Stimulated activated CD4-positive, alpha-beta T cell treated with anti-CD3 and anti-CD28 coated beads, TNF-alpha, amount 100 ng/mL, for 24 hours (primary cell): ENCODE data around the gene ST6GALNAC5.

Experiments
- DNase-seq, 3 experiments: peaks; one replicate each; pipeline ENCODE4 v3.0.0-alpha.2; 2020; ENCODE audit warnings: low read depth in 3 of 3

The ST6GALNAC5 gene

DNA sequence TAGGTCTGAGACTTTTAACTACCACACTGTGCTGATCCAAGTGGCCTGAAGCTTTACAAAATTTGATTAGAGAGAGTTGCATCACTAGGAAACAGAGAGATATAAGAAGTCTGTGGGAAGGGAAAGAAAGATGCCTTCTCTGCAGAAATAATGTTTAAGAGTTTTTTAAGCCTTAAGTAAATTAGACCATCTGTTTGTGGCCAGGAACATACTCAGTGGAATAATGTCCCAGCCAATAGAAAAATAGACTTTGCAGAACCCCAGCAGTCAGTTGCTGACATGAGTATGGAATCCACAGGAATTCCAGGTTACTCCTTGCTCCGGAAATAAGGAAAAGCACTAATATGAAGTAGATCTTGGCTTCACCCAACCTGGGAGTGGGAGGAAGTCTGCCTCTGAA lies 144.8 kb downstream of the ST6GALNAC5 start:
- DNase-seq, result no peak

DNA sequence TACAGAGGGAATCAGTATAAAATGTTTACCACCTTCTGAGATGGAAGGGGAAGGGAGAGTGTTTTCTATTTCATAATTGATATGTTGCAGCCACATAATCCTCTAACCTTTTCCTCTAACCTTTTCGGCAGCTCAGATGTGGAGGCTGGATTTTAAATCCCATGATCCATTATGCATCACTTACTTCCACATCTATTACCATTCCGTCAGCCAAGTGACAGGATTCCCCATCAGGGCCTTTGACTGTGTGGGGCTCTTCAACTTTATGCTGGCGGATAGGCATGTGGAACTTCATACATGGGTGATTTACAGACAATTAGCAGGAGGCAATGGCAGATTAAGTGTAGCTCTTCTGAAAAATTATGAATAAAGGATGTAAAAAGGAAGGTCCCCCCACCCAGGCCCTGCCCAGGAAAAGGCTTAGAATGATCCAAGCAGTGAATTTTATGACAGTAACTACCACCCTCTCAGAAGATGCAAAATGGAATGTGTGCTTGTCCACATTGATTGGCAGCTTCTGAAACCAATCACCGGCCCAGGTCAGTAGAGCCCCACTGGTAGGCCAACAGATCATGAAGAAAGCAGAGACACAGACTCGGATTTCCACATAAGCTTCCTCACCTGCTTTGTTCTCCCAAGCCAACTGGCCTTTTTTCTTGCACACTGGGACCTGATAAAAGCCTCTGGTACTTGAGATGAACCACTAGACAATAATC lies 147.0 kb downstream of the ST6GALNAC5 start:
- no peak for DNase-seq

DNA sequence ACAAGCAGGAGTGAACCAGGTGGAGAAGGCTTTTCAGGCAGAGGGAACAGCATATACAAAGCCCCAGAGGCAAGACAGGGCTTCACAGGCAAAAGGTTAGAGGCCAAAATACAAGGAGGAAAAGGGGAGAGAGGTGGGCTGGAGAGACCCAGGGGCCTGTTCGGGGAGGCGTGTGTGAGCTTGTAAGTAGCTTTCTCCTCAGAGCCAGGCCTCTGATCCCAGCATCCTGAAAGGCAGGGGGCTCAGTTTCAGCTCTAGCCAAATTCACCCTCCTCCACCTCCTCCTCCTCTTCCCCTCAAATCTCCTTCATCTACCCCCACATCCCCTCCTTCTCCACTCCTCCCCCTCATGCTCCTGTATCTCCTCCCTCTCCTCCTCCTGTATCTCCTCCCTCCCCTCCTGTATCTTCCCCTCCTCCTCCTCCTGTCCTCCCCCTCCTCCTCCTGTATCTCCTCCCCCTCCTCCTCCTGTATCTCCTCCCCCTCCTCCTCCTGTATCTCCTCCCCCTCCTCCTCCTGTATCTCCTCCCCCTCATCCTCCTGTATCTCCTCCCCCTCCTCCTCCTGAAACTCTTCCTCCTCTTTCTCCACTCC lies 148.6 kb downstream of the ST6GALNAC5 start:
- no peak for DNase-seq

DNA sequence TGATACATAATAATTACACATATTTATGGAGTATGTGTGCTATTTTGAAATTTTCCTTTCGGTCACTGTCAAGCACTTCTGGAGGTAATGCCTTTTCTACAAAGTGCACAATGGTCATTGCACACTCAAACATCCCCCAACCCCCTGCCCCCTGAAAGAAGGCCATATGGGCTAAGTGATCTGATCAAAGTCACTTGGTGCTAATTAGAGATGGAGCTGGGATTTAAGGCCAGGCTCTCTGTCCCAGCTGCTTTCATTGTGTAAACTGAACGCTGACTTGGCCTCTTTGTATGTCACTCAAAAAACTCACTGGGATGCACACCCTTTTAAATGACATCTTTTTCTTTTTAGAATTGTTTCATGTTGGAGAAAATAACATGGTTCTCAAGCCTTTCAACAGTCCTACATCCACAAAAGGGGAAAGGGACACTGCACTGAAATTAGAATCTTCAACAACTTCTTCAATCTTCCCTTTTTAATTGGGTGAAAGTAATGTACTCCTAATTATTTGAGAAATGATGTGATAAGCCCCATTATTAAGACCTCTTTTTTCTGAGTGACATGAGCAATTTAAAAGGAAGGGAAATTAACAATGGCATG lies 149.2 kb downstream of the ST6GALNAC5 start:
- no peak for DNase-seq

DNA sequence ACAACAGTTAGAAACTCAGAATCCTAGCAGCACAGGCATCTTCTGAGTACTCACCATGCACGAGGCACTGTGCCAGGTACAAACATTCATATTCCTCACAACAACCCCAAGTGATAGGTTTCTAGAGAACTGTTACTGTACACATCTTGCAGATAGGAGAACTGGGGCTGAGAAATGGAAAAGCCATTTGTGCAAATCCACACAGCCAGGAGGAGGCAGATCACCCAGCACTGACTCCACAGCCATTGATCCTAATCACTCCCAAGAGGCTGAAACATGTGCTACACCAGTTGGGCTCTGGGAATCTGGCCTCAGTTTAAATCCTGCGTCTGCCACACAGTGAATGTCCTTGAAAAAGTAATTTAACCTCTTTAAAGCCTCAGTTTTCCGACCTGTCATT lies 151.0 kb downstream of the ST6GALNAC5 start:
- no peak for DNase-seq

DNA sequence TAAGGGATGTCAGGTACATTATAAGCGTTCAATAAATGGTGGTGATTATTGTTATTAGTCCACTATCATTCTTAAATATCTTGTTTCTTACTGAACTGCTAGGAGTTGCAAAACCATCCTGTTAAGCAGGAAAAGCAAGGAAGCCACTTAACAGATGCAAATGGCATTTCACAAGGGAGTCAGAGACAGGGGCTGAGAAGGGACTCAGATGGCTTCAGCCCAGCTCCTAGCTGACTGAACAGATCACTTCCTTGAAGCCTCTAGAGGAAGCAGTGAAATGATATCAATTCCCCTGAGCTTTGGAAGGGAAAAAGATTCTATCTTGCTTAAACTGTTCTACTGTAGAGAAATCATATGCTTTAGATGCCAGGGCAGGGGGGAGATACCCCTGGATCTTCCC lies 151.5 kb downstream of the ST6GALNAC5 start:
- no peak for DNase-seq

DNA sequence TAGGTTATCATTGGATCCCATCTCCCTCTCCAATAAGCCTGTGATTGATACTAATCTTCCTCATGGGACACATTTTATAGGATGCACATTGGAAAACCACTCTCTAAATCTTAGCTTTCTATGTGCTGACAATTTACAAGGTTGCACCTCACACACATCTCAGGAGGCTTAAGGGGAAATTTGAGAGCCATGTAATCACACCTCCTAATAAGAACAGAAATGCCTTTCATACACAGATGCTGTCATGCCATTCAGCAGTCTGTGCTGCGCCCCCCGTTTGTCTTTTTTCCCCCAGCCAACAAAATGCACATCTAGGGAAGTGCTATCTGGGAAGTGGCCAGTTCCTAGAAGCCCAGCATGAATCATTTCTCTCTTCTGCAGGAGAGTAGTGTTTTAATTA lies 154.5 kb downstream of the ST6GALNAC5 start:
- no peak for DNase-seq

DNA sequence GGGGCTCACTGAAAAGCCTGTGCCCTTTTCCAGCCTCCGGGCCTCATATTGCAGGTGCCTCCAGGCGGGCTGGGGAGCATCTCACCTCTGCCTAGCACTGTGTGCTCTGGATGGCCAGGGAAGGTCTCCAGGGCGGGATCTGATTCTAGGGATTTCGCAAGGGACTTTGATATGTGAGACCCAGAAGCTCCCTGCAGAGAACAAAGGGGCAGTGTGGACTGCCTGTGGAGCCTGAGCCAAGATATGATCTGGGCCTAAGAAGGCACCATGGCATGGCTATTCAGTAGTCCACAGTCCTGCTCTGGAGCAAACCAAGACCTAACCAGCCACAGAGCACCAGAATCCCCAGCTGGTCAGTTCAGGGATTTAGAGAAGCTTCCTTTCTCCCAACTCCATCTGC lies 157.2 kb downstream of the ST6GALNAC5 start:
- DNase-seq, result no peak

DNA sequence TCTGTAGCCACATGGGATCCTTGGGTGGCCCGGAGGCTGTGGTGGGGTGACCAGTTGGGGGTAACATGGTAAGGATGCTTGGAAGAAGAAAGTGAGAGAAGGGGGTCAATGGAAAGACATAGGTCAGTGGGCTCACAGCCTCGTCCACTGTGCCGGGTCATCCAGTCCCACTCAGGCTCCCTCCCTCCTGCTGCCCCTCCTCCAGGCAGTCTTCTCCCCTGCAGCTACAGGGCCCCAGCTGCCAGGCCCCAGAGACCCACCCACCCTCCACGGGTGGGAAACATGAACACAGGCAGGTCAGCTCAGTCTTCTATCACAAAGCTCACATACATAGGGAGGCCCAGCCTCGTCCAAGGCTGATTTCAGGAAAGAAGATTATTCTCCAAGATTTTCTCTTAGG lies 158.3 kb downstream of the ST6GALNAC5 start:
- DNase-seq, result no peak

DNA sequence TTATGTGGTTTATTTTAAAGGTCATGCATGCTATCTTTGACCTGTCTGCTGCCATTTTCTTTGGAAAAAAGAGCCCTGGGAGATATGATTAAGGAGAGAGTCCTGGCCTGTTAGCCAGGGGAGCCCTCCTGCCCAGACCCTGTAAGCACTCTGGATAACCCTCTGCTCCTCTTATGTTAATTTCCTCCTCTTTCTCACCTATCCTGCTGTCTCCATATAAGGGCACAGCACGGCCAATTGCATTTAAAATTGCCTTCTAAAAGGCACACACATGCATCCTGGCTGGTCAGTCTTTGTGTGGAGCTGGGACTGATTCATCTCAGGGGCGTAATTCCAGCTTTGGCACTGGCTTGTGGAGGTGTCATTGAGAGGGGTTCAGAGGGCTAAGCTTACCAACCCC lies 158.9 kb downstream of the ST6GALNAC5 start:
- DNase-seq, result no peak

DNA sequence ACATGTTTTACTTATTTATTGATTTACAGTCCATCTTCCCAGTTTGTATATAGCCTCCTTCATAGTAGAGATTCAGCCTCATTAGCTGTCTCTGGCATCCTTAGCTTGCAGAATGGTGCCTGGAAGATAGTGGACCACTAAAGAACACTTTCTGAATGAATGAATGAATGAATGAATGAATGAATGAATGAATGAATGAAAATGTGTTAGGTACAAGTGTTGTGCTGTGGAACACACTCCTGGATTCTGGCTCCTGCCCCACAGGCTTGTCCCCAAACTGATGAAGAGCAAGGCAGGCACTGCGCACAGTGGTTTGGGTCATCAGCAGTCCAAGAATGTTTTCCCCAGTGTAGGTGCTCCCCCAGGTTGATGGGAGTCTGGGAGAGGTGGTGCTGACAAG lies 159.4 kb downstream of the ST6GALNAC5 start:
- no peak for DNase-seq

DNA sequence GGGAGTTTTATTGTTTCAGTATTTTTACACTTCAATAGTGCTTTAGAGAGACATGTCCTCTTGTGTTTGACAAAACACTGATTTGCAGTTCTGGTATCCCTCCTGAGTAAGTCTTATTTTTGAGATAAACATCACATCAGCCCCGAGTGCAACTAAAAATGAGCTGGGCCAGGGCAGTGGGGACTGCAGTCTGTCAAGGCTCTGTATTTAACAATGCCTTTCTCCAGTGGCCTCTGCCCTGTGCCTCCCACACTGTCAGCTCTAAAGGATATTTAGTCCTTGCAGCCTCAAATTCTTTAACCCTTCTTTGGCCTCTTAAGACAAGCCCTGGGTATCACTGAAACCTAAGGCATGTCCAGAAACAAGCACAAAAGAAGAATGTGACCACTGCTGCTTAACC lies 160.6 kb downstream of the ST6GALNAC5 start:
- DNase-seq, result no peak

DNA sequence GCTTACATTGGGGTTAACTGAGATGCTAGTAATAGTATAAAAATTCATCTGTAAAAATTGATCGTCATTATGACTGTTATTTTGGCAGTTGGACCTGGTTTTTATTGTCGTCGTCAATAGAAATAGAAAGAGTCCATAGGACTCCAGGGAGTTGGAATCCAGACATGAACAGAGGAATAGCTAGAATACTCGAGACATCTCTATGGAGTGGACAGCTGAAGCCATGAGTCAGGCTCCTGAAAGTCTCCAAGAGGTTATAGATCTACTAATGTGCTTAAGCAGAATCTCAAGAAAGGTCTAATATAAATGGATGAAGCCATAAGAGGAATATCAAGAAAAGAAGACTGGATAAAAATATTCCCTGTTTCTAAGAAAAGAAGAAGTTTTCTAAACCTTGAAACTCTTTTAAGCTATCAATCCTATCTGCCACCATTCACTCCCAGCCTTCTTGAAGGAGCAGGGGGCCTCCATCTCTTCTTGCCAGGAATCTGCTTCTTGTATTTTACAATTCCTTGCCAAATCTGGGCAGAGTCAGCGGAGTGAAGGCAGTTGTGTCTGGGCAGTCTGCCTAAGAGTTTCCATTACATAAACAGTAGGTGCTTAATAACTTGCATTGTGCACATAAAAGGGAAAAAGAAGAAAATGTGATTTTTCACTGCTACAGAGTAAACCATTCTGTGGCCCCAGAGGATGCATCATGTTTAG lies 163.3 kb downstream of the ST6GALNAC5 start:
- DNase-seq, result no peak

DNA sequence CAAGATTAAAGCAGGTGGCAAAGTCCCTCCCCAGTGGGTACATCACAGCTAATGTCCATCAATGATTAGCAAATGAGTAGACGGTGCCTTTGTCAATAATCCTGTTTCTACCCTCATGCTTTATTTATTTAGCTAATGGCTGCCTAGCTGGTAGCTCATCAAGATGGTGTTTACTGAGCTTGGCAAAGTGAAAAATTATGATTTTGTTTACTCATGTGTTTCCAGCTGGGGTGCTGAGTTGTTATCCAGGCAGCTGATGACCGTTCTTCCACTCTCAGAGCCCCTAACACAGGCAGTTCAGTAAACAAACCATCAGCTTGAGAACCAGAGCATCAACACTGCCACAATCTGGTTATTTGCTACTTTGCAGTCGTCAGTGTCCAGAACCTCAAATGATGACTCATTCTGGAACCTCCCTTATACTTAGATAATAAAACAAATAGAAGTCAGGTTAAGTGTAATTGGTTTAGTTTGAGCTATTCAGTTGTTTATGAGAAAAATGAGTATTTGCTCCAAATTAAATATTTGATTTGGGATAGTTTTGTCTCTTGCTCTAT lies 163.9 kb downstream of the ST6GALNAC5 start:
- no peak for DNase-seq

DNA sequence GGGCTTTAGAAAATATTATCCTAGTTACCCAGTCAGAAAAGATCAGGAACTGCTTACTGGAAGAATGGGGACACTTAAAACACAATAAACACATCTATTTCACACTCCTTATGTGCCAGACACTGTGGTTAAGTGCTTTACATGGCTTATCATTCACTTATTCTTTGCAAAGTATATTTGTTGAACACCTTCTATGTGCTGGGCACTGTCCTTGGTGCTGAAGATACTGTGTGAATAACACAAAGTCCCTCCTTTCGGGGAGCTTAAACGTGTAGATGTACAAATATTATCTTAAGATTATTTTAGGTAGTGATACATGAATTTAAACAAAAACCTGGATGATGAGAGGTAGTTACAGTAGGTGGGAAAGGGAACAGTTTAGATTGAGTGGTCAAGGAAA lies 169.3 kb downstream of the ST6GALNAC5 start:
- DNase-seq, result no peak

DNA sequence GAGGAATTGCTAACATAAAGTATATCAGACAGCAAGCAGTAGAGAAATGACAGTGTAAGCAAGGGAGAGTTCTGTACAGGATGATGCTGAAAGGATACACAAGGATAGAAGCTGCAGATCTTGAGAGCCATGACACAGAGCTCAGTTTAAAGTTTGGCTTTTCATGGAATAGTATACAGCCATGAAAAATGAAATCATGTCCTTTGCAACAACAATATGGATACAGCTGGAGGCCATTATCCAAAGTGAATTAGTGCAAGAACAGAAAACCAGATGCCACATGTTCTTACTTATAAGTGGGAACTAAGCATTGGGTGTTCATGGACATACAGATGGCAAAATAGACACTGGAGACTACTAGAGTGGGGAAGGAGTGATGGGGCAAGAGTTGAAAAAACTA lies 169.8 kb downstream of the ST6GALNAC5 start:
- DNase-seq, result no peak

DNA sequence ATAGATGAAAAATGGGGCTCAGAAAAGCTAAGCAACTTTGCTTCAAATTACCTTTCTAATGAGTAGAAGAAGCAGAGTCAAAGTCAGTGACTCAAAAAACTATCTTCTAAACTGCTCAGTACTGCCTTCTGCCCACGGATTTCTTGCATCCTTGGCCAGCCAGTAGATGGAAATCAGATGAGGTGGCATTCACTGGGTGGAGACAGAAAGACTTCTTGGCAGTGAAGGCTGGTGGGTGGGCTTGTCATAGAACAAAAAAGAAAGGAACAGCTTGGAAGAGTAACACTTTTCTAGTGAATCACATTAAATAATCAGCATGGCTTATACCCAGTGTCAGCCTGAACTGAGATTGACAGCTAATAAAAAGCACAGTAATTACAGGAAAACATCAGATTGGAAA lies 170.7 kb downstream of the ST6GALNAC5 start:
- DNase-seq, result no peak

DNA sequence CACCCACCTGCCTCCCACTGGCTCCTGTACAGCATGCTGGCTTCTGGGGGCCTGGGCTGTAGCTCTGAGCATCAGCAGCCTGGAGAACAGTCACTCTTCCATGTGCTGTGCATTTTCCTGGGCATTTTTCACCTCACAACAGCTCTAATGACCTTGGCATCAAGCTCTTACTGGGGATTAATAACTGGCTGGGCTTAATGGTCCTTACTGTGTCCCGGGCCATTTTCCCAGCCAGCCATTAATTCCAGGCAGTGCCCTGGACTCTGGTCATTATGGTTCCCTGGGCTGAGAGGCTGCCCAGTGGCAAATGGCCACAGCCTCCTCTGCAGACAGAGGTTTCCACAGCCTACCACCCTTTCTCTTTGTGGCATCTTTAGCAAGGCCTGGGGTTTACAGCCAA lies 171.8 kb downstream of the ST6GALNAC5 start:
- no peak for DNase-seq

DNA sequence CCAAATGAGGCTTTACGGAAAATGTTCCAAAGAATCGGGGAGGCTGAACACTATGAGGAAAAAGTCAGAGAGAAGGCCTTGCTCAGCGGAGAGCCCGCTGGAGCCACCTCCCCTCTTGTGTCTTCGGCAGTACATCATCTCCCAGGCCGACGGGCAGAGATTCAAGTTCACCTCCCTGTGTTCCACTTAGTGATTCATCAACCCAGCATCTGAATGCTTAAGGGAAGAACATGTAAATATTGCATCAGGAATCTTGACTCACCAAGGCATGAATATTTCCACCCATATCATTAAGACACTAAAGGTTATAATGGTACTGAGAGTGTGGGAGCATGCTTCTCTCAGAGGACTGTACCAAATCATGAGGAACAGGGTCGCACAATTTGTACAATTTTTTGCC lies 172.5 kb downstream of the ST6GALNAC5 start:
- no peak for DNase-seq

DNA sequence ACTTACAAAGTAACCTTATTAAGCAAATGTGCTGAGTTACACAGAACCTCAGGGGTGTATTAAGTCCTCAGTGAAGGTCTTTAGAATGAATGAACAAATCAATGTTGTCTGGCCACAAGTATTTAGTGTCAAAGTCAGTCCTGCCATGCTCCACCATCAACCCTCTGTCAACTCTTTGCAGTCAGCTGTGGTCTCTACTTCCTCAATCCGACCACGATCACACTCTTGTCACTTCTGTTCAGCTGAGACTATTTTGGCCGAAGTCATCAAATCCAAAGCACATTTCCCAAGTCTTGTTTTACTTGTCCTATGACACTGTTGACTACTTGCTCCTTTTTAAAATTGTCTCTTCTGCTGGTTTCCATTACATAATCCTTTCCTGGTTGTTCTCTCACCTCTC lies 173.5 kb downstream of the ST6GALNAC5 start:
- no peak for DNase-seq

DNA sequence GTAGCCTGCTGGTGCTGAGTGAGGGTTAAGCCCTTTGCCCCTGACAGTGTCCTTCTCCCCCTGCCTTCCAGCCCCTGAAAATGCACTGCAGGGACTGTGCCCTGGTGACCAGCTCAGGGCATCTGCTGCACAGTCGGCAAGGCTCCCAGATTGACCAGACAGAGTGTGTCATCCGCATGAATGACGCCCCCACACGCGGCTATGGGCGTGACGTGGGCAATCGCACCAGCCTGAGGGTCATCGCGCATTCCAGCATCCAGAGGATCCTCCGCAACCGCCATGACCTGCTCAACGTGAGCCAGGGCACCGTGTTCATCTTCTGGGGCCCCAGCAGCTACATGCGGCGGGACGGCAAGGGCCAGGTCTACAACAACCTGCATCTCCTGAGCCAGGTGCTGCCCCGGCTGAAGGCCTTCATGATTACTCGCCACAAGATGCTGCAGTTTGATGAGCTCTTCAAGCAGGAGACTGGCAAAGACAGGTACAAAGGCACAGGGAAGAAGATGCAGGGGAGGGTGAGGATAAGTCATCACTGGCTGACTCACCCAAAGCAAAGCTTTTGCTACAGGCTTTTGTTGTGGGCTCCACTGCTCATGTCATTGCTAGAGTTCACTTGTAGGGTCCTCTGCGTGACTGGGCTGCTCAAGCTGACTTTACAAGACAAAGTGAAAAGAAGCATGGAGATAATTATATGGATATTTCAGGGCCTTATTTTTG lies 177.0 kb downstream of the ST6GALNAC5 start:
- no peak for DNase-seq

DNA sequence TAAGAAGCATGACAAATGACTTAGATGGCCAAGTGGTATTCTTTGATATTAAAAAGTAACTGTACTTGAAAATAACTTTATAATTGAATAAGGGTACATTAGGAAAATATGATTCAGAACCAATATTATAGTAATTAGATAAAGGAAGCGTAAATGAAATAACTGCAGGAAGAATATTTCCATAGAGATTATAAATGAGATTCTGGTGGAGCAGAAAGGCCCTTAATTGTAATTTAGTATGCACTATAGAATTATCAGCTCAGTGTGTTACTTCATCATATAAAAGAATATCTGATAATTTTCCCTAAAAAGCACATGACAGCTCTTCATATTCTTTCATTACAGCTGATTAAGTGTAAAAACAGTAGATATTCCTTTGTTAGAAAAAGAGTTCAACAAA lies 180.3 kb downstream of the ST6GALNAC5 start:
- DNase-seq, result no peak
